Stimulated activated CD4-positive, alpha-beta T cell treated with anti-CD3 and anti-CD28 coated beads, Interleukin-1b, Interleukin-23, amount 100 ng/mL, for 4 hours (primary cell): ENCODE results near the gene GPC3.
"Not testable (repeated sequence)": the region's sequence is repeated elsewhere in the genome, so short reads cannot be mapped to it uniquely, and the experiment has no call there.

ENCODE experiments used
- DNase-seq, 2 donors: peaks; one replicate each; pipeline ENCODE4 v3.0.0-alpha.2; 2020; ENCODE audit warnings: low read depth in 2 of 2

Gene GPC3

GRCh38 chrX:133774807-133775206 lies 210.6 kb downstream of the GPC3 start:
- DNase-seq = no peak

- DNase-seq = no peak
These were observed 214.2 kb downstream of the GPC3 start for GRCh38 chrX:133771086-133771646.

GRCh38 chrX:133762976-133763548 lies 222.3 kb downstream of the GPC3 start:
- DNase-seq = not testable (repeated sequence)

- no peak for DNase-seq
These were observed 230.7 kb downstream of the GPC3 start for GRCh38 chrX:133754657-133755056.

GRCh38 chrX:133749951-133750350 lies 235.4 kb downstream of the GPC3 start:
- DNase-seq = no peak

GRCh38 chrX:133749370-133749769 lies 236.0 kb downstream of the GPC3 start:
- DNase-seq = no peak

GRCh38 chrX:133747196-133747595 lies 238.2 kb downstream of the GPC3 start:
- DNase-seq = no peak

GRCh38 chrX:133746593-133746992 lies 238.8 kb downstream of the GPC3 start:
- DNase-seq = no peak

- DNase-seq = no peak
These were observed 240.0 kb downstream of the GPC3 start for GRCh38 chrX:133745349-133745748.

- no peak for DNase-seq
These were observed 242.6 kb downstream of the GPC3 start for GRCh38 chrX:133742602-133743305.

- DNase-seq = no peak
These were observed 244.1 kb downstream of the GPC3 start for GRCh38 chrX:133741303-133741702.

- no peak for DNase-seq
These were observed 258.8 kb downstream of the GPC3 start for GRCh38 chrX:133726642-133727041.

GRCh38 chrX:133726211-133726630 lies 259.2 kb downstream of the GPC3 start:
- DNase-seq = no peak

- DNase-seq = no peak
These were observed 261.5 kb downstream of the GPC3 start for GRCh38 chrX:133723930-133724329.

- no peak for DNase-seq
These were observed 262.6 kb downstream of the GPC3 start for GRCh38 chrX:133722756-133723155.

GRCh38 chrX:133720269-133720668 lies 265.1 kb downstream of the GPC3 start:
- DNase-seq = not testable (repeated sequence)

- DNase-seq = no peak
These were observed 269.7 kb downstream of the GPC3 start for GRCh38 chrX:133715715-133716114.

GRCh38 chrX:133709501-133709900 lies 275.9 kb downstream of the GPC3 start:
- no peak for DNase-seq

- no peak for DNase-seq
These were observed 278.5 kb downstream of the GPC3 start for GRCh38 chrX:133706890-133707289.

GRCh38 chrX:133702230-133702629 lies 283.2 kb downstream of the GPC3 start:
- no peak for DNase-seq

GRCh38 chrX:133699023-133699728 lies 286.2 kb downstream of the GPC3 start:
- DNase-seq = no peak

GRCh38 chrX:133698298-133698697 lies 287.1 kb downstream of the GPC3 start:
- DNase-seq = no peak

- no peak for DNase-seq
These were observed 287.7 kb downstream of the GPC3 start for GRCh38 chrX:133697656-133698055.
